Stimulated activated CD4-positive, alpha-beta T cell treated with anti-CD3 and anti-CD28 coated beads, Interleukin-1b, Interleukin-23, amount 100 ng/mL, for 24 hours (primary cell): ENCODE measurements around the gene GBP5.
"Not testable (repeated sequence)": the region's sequence is repeated elsewhere in the genome, so short reads cannot be mapped to it uniquely, and the experiment has no call there.

Source experiments
- DNase-seq, 4 experiments: peaks; one replicate each; pipeline ENCODE4 v3.0.0-alpha.2; 2020; ENCODE audit warnings: low read depth in 4 of 4, low spot score in 1 of 4

GBP5 gene

DNA sequence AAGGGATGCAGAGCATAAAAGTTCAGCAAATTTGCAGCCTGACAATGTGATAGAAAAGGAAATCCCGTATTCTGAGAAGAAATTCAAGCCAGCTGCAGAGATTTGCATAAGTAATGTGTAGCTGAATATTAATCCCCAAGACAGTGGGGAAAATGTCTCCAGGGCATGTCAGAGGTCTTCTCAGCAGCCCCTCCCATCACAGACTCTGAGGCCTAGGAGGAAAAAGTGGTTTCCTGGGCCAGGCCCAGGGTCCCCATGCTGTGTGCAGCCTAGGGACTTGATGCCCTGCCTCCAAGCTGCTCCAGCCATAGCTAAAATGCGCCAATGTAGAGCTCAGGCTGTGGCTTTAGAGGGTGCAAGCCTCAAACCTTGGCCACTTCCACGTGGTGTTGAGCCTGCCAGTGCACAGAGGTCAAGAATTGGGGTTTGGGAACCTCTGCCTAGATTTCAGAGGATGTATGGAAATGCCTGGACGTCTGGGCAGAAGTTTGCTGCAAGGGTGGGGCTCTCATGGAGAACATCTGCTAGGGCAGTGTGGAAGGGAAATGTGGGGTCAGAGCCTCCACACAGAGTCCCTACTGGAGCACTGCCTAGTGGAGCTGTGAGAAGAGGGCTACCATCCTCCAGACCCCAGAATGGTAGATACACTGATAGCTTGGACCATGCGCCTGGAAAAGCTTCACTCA is 11.6 kb upstream of the GBP5 start:
- DNase-seq = not testable (repeated sequence)

DNA sequence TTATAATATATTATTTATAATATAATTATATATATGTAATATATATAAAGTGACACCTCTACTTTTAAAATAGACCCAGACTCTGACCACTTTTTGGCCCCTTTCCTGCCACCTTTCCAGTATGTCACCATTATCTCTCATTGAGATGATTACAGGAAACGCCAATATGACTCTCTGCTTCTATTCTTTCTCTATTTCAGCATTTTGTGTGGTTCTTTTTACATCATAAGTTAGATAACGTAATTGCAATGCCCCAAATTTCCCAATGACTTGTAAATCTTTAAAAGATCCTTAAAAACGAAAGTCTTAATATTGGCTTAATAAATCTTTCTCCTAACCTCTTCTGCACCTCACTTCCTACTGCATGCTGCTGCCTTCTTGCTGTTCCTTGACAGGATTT is 8.1 kb upstream of the GBP5 start:
- DNase-seq = no peak

DNA sequence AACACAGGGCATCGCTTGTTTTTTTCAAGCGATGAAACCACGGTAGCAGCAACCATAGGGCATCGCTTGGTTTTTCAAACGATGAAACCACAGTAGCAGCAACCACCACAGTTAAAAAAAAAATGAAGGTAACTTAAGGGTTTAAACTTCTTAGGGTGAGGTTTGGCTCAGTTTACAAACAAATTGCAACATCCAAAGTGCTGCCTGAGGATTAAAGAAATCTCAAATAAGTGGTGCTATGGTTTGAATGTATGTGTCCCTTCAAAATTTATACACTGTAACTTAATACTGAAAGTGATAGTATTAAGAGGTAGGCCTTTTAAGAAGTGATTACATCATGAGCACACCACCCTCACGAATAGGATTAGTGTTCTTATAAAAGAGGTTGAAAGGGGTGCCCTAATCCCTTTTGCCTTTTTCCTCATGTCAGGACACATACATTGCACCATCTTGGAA is 6.4 kb upstream of the GBP5 start:
- no peak for DNase-seq

DNA sequence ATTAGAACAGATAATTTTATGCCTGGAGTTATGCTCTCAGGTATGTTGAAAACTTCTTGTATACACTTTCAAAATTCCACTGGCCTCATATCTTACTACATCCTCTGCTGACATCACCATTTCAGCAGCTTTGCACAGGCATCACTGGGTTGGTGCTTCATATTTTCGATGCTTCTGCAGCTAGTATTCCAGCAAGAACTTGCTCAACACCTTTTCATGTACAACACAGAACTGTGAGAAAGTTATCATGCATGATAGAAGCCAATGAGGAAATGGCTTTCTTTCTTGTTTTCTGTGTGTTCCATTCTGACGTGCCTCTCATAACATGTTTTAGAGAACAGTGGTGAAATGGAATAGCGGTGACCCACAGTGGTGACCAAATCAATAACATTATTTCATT is 5.1 kb upstream of the GBP5 start:
- DNase-seq = no peak

DNA sequence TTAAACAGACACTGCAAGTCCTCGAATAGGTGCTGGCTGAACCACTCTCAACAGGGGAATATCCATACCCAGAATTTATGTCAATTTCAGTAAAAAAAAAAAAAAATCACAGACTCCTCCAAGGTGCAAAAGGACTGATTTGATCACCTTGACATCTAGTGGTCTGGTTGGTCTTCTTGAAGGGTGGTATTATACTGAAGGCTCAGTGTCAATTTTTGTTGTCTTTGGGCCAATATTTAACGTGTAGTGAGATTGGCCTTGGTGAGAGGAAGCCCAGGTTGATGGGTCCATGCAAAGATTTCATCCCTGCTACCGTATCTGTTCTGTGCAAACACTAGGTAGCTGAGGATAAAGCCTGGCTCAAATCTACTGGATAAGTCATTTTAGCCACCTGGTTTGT is 4.0 kb upstream of the GBP5 start:
- no peak for DNase-seq

DNA sequence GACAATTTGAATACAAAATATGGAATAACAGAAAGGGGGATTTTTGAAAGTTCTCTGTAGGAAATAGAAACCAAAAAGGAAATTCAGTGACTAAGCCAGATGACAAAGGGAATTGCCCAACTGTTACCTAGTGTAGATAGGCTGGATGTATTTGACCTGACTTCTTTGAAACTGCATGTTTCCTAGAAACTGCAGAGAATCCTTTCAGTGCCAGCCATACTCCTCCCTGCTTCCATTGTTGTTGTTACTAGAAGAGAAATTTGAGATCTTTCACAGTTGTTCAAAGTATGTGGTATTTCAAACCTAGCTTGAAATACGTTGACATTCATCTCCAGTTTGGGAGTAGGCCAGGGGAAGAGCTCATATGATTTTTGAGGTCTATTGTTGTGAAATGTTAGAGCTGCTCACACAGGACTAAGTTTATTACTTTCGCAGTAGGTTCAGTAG is 1.8 kb upstream of the GBP5 start:
- no peak for DNase-seq

DNA sequence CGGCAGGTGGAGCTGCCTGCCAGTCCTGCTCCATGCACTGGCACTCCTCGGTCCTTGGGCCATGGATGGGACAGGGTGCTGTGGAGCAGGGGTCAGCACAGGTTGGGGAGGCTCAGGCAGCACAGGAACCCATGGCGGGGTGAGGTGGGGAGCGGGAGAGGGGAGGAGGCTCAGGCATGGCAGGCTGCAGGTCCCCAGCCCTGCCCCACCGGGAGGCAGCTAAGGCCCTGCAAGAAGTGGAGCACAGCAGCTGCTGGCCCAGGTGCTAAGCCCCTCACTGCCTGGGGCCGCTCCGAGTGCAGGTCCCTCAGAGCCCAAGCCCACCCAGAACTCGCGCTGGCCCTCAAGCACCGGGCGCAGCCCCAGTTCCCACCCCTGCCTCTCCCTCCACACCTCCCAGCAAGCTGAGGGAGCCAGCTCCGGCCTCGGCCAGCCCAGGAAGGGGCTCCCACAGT is 691 bp upstream of the GBP5 start:
- no peak for DNase-seq

DNA sequence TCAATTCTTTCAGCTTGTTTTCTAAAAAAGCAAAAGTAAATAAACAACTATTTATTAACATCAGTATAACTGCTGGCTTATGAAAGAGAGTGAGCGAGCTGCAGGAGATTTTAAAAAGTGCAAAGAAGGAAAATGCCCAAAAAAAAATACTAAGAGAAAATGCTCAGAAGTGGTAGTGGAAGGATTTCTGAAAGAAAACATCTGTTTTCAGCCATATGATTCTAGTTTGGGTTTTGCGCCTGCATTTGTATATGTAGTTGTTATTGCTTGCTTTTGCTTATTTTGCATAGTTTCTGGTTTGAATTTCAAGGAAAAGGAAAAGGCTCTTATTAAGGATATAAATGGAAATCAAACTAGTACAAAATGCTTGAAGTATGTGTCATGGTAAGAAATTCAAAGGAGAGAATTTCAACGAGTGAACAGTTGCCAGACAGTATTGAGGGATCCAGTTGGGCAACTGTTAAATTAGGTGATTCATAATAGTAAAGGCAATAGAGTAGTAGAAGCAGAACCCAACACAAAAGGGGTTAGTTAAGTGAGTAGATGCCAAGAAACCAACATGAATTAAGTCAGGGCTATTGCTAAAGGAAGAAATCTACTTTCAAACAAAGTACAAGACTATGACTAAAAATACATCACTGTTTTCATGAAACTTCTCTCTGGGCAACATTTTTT is 1.2 kb downstream of the GBP5 start:
- DNase-seq = no peak

DNA sequence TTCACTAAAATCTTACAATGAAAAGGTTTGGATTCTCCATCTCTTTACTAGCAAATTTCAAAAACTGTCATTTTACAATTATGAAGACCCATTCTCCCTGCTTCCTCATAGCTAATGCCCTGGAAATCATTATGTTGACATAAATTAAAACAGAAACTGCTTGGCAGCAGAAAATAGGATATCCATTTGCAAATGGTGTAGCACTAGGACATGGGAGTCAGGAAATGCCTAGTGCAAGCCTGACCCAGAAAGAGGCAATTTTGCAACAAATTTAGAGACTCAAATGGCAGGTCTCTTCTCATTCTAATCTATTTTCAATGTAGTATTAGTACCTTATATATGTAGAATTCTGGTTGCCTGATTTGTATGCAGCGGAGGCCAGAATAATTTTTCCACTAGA is 2.2 kb downstream of the GBP5 start:
- no peak for DNase-seq

DNA sequence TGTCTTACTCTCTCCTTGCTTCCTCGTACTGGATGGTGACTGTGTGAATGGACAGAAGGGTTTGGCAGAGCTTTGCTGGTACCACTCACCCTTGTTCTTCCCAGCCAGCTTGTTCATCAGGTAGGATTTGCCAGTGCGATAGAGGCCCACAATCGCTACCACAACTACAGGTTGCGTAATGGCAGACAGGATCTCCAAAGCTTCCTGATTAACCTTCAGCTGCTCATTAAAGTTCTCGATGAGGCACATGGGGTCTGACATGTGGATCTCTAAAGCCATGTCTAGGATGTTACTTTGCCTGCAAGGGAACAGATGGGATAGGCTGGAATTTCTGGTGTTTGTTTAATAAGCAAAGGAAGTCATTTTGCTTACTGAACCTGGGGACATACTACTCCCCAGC is 3.4 kb downstream of the GBP5 start:
- DNase-seq = no peak

DNA sequence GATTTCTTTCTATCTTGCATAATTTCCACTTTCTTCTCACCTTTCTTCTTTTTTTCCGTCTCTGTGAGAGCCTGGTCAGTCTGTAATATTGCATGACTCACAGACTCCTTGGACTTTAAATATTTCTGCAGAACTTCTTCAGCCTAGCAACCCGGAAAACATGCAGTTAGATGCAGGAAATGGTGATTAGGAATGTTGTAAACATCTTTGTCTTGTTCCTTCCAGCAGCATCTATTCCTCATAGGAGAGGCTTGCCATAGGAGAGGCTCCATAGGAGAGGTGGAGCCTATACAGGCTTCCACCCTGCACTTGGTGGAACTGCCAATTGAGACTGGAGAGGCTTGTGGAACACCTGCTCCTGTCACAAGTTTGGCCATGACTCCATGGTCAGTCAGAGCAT is 10.0 kb downstream of the GBP5 start:
- no peak for DNase-seq

DNA sequence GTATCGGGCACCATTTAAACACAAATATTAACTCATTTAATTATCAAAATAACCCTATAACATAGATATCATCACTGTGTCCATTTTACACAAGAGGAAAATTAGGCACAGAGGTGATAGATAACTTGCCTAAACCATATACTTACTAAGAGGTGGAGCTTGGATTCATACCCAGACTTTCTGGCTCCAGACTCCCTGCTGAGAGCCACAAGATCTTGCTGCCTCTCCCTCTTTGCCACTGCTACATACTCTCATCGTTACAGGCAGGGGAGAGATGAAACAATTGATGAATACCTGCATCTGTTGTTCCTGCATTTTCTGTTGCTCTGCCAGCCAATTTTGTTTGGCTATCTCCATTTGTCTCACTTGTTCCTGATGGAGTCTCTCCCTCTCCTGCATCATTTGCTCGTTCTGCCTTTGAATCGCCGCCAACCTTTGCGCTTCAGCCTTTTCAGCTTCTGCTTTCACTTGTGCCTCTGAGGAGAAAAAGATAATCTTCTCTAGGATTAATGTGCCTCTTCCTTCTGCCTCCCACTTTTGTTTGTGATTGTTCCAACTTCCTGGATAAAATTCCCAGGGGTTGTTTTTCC is 10.6 kb downstream of the GBP5 start:
- DNase-seq = no peak

DNA sequence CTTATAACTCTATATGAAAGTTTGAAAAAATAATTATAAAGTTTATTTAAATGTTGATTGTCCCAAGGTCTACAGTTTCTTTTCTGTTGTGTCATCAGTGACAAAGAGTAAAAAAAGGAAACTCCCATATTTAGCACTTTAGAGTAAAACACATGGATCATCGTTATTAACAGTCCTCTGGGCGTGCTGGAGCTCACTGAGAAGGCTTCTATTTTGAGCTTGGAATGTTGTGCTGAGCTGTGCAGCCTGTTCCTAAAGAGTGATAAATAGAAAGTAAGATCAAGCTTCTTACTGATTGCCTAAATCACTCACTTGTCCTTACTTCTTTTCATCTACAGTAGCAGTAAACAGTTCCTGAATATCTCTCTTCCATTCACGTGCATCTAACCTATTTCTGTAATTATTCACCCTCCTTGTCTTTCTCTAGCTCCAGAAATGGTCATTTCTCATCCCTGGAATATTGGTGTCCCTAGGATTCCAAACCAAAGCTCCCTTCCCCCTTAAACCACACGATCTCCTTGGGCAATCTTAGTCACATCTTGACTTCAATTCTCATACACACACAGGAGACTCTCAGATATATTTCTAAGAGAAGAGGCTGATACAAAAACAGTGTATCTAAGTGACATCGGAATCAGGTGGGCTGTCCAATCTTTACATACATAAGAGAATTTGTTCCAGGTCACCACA is 11.9 kb downstream of the GBP5 start:
- no peak for DNase-seq

DNA sequence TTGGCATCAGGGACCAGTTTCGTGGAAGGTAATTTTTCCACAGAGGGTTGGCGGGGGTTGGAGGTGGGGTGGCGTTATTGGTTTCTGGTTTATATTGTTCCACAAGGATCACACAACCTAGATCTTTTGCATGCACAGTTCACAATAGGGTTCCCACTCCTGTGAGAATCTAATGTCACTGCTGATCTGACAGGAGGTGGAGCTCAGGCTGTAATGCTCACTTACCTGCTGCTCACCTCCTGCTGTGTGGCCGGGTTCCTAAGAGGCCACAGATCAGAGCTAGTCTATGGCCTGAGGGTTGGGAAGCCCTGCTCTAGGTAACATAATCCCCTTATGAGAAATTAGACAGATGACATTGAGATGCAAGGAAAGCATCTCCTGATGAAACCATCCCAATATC is 12.6 kb downstream of the GBP5 start:
- no peak for DNase-seq

DNA sequence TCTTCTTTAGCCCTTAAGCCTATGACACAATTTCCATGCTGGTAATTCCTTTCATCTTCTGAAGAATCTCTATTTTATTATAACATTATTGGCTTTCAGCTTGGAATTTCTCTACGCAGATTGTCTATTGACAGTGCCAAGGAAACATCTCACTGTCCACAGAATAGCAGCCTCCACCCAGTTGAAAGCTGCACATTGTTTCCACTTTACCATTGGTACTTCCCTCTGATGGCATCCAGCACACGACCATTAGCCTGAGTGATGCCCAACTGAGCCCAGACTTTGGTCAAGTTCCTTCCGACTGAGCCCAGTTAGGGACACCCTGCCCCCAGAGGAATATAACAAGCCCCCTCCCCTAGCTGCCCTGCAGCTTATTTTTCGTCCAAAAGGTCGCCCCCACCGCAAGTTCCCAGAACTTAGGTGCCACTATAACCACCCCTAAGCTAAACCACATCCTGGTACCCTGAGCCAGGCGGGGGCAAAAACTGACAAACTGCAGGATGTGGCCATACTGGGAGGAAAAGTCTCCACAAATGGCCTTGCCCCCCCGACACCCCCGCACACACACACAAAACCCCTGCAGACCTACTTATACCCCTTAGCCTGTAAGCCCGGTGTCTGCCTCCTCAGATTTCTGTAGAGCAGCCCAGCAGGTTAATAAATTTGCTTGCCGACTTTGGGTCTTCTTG is 13.2 kb downstream of the GBP5 start:
- DNase-seq = no peak

DNA sequence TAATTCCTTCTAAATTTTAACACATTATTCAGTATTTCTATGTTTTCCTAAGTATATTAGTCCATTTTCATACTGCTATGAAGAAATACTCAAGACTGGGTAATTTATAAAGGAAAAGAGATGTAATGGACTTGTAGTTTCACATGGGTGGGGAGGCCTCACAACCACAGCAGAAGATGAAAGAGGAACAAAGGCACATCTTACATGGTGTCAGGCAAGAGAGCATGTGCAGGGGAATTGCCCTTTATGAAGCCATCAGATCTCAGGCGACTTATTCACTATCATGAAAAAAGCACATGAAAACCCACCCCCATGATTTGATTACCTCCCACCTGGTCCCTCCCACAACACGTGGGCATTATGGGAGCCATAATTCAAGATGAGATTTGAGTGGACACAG is 15.6 kb downstream of the GBP5 start:
- no peak for DNase-seq

DNA sequence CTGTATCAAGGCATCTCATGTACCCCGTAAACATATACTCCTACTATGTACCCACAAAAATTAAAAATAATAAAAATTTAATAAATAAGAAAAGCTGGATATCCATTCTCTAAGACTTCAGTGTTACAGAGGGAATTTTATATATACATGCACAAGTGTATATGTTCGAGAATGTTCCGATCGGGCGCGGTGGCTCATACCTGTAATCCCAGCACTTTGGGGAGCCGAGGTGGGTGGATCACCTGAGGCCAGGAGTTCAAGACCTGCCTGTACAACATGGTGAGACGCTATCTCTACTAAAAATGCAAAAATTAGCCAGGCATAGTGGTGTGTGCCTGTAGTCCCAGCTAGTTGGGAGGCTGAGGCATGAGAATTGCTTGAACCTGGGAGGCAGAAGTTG is 17.1 kb downstream of the GBP5 start:
- not testable (repeated sequence) for DNase-seq

DNA sequence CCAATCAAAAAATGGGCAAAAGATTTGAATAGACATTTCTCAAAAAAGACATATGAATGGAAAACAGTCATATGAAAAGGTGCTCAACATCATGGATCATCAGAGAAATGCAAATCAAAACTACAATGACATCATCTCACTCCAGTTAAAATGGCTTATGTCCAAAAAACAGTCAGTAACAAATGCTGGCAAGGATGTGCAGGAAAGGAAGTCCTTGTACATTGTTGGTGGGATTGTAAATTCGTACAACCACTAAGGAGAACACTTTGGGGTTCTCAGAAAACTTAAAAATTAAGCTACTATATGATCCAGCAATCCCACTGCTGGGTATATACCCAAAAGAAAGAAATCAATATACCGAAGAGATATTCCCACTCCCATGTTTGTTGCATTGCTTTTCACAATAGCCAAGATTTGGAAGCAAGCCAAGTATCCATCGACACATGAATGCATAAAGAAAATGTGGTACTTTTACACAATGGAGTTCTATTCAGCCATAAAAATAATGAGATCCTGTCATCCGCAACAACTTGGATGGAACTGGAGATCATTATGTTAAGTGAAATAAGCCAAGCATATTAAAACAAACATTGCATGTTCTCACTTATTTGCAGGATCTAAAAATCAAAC is 17.9 kb downstream of the GBP5 start:
- no peak for DNase-seq

DNA sequence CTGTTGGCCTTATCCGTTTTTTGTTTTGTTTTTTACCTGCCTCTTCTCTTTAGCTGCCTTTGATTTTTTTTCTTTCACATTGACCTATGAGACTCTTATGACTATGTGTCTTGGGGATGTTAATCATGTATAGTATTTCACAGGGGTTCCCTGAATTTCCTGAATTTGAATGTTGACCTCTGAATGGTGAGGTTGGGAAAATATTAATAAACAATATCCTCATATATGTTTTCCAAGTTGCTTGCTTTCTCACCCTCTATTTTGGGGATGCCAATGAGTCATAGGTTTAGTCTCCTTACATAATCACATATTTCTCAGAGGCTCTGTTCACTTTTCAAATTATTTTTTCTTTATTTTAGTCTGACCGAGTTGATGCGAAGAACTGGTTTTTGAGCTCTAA is 29.6 kb downstream of the GBP5 start:
- no peak for DNase-seq
